Measurements from ENCODE around the gene TMEM89. TPM values are rescaled to one million over a fixed set of nuclear protein-coding genes. Genes with fewer than 3 reads are reported as not detected.

The TMEM89 gene
- total and polyA plus RNA-seq, 2 donors (not counting 1 experiment from before 2014, with no cell fraction given): not detected

GRCh38 chr3:48630407-48630806 is 8.8 kb upstream of the TMEM89 start:
- H3K27ac Mint-ChIP-seq: no peak overlapping the region
- Histone ChIP-seq H3K4me1 (ENCODE audit: control insufficient read depth in 2 of 2, insufficient read depth in 2 of 2, low read length in 2 of 2) (peaks cover 4 to 6% of the 10 kb centered on the region in 2 donors), H3K79me2 (ENCODE audit: control insufficient read depth, insufficient read depth, low read length) (no peaks in the 10 kb centered on the region), H3K9ac (ENCODE audit: low read length) (no peak overlapping the region), H2AFZ (ENCODE audit: insufficient read depth, low read depth, low read length, poor library complexity, severe bottlenecking) (no peak overlapping the region), H4K20me1 (ENCODE audit: control insufficient read depth, insufficient read depth, low read length, poor library complexity, severe bottlenecking) (no peaks in the 10 kb centered on the region), H3K36me3 (replicated peaks in 1 of 2; ENCODE audit: control extremely low read depth in 1 of 2, control insufficient read depth in 1 of 2, extremely low read depth in 1 of 2, insufficient read depth in 2 of 2, low read length in 1 of 2) (no peaks in the 10 kb centered on the region), H3K4me2 (replicated peaks; ENCODE audit: low read depth, low read length, poor library complexity, severe bottlenecking) (no peak overlapping the region), H3K27me3 (replicated peaks in 1 of 4; ENCODE audit: control extremely low read depth in 1 of 4, control insufficient read depth in 3 of 4, insufficient read depth in 4 of 4, low read length in 3 of 4) (no peaks in the 10 kb centered on the region), H3K27ac (ENCODE audit: low read length in 2 of 2) (no peak overlapping the region), H3K4me3 (ENCODE audit: control extremely low read depth in 1 of 5, extremely low read depth in 1 of 5, insufficient read depth in 1 of 5, low read depth in 2 of 5, low read length in 4 of 5) (no peak overlapping the region), H3K9me3 (ENCODE audit: control extremely low read depth in 1 of 3, control insufficient read depth in 2 of 3, insufficient read depth in 1 of 3, low read length in 2 of 3) (no peaks in the 10 kb centered on the region)
- no peak overlapping the region for H3K4me3 Mint-ChIP-seq
- ChIA-PET POLR2A (no interaction called here), CTCF (interaction anchor here (0.6 kb wide), 1 partner anchor 202 kb away, joined by 3 read pairs; no protein-coding TSS in a partner anchor)
- DNase-seq (no peak), ATAC-seq (ENCODE audit: low read depth) (no peak)
- intact Hi-C loops (cut with micrococcal nuclease): no loop called here
- H3K9me3 Mint-ChIP-seq (ENCODE audit: insufficient read depth): no peaks in the 10 kb centered on the region
- H3K27me3 Mint-ChIP-seq: no peaks in the 10 kb centered on the region
- no peak for TF ChIP-seq EZH2 (IDR thresholded peaks at IDR 0.05; ENCODE audit: borderline replicate concordance, insufficient read depth, low read depth, low read length, poor library complexity, severe bottlenecking)
- TF ChIP-seq CTCF (IDR thresholded peaks at IDR 0.05): no peak
- H3K4me1 Mint-ChIP-seq: peaks cover 7% of the 10 kb centered on the region
- 100% methylated on average over 7 of the region's 8 CpGs for WGBS (ENCODE audit: insufficient coverage)

- no peak for DNase-seq
- H3K79me2 ChIP-seq (ENCODE audit: control insufficient read depth, insufficient read depth, low read length): no peaks in the 10 kb centered on the region
- H3K9ac ChIP-seq (ENCODE audit: low read length): no peak overlapping the region
- no peak for ATAC-seq (ENCODE audit: low read depth)
- intact Hi-C loops (cut with micrococcal nuclease): no loop called here
- no peaks in the 10 kb centered on the region for H3K27me3 ChIP-seq (replicated peaks in 1 of 4; ENCODE audit: control extremely low read depth in 1 of 4, control insufficient read depth in 3 of 4, insufficient read depth in 4 of 4, low read length in 3 of 4)
- no peaks in the 10 kb centered on the region for H3K36me3 ChIP-seq (replicated peaks in 1 of 2; ENCODE audit: control extremely low read depth in 1 of 2, control insufficient read depth in 1 of 2, extremely low read depth in 1 of 2, insufficient read depth in 2 of 2, low read length in 1 of 2)
- H3K4me1 ChIP-seq (ENCODE audit: control insufficient read depth in 2 of 2, insufficient read depth in 2 of 2, low read length in 2 of 2): peaks cover 4 to 6% of the 10 kb centered on the region in 2 donors
- H3K4me3 Mint-ChIP-seq: no peak overlapping the region
- H2AFZ ChIP-seq (ENCODE audit: insufficient read depth, low read depth, low read length, poor library complexity, severe bottlenecking): no peak overlapping the region
- H3K27me3 Mint-ChIP-seq: no peaks in the 10 kb centered on the region
- H3K27ac ChIP-seq (ENCODE audit: low read length in 2 of 2): no peak overlapping the region
- no peaks in the 10 kb centered on the region for H4K20me1 ChIP-seq (ENCODE audit: control insufficient read depth, insufficient read depth, low read length, poor library complexity, severe bottlenecking)
- H3K9me3 ChIP-seq (ENCODE audit: control extremely low read depth in 1 of 3, control insufficient read depth in 2 of 3, insufficient read depth in 1 of 3, low read length in 2 of 3): no peaks in the 10 kb centered on the region
- 97% methylated on average over 12 of the region's 12 CpGs for WGBS (ENCODE audit: insufficient coverage)
- no peak for TF ChIP-seq EZH2 (IDR thresholded peaks at IDR 0.05; ENCODE audit: borderline replicate concordance, insufficient read depth, low read depth, low read length, poor library complexity, severe bottlenecking)
- TF ChIP-seq CTCF (IDR thresholded peaks at IDR 0.05): no peak
- no peak overlapping the region for H3K4me2 ChIP-seq (replicated peaks; ENCODE audit: low read depth, low read length, poor library complexity, severe bottlenecking)
- CTCF ChIA-PET: no interaction called here
- no peaks in the 10 kb centered on the region for H3K9me3 Mint-ChIP-seq (ENCODE audit: insufficient read depth)
- no peak overlapping the region for H3K27ac Mint-ChIP-seq
- H3K4me3 ChIP-seq (ENCODE audit: control extremely low read depth in 1 of 5, extremely low read depth in 1 of 5, insufficient read depth in 1 of 5, low read depth in 2 of 5, low read length in 4 of 5): no peak overlapping the region
- H3K4me1 Mint-ChIP-seq: peaks cover 5% of the 10 kb centered on the region
- POLR2A ChIA-PET: no interaction called here
These were observed 8.3 kb upstream of the TMEM89 start for GRCh38 chr3:48629894-48630293.
